ENCODE data around the gene PAK1IP1. TPM values are rescaled to one million over a fixed set of nuclear protein-coding genes. Genes with fewer than 3 reads are reported as not detected.

PAK1IP1 gene
- total RNA-seq, 2 experiments from 2014 or later, result 34.2 to 35.5 TPM

DNA sequence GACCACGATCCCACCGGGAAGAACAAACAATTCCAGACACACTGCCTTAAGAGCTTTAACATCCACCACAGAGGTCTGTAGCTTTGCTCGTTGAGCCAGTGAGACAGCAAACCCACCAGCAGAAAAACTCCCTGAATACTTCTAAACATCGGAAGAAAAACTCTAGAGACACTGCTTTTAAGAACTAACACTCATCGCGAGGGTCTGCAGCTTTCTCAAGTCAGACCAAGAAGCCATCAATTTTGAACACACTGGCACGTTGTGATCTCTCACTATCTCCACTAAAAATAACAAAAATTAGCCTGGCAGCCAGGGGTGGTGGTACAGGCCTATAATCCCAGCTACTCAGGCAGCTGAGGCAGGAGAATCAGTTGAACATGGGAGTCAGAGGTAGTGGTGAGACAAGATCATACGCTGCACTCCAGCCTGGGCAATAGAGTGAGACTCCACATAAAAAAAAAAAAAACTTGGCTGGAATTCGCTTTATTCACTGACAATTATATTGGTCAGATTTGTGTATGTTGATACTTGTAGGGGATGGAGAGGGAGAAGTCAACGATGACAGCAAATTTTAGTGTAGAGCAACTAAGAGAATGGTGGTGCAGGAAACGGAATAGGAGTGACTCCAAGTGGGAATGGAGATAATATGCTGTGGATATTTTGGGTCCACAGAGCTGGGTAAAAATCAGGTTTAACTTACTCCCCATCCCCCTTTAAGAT lies 27.2 kb downstream of the PAK1IP1 start:
- TF ChIP-seq CTCF (IDR thresholded peaks at IDR 0.05), result no peak
- CTCF ChIA-PET, result interaction anchor here (0.8 to 2.4 kb wide), 2 partner anchors 14 to 212 kb away, joined by 3 to 6 read pairs; no protein-coding TSS in a partner anchor
- ATAC-seq (no peak), DNase-seq (peak; percentile 11)
- H3K4me1 Mint-ChIP-seq (ENCODE audit: low read depth), result peaks cover 43% of the 10 kb centered on the region
- peak overlapping the region; percentile 91 for H3K4me3 Mint-ChIP-seq
- peaks cover 23% of the 10 kb centered on the region for H3K36me3 Mint-ChIP-seq (ENCODE audit: low read depth)
- intact Hi-C loops (cut with micrococcal nuclease), result no loop called here
- H3K27ac Mint-ChIP-seq, result peak overlapping the region; percentile 92
- H3K27me3 Mint-ChIP-seq, result no peaks in the 10 kb centered on the region
- POLR2A ChIA-PET, result interaction anchor here (0.7 to 3.2 kb wide), 5 partner anchors 17 to 117 kb away, joined by 3 to 21 read pairs (median 4); partner anchors contain the start of genes C6orf52, MAK, PAK1IP1 and TMEM14B
- peaks cover 17% of the 10 kb centered on the region for H3K9me3 Mint-ChIP-seq

- intact Hi-C loops (cut with micrococcal nuclease), result no loop called here
- Mint-ChIP-seq H3K4me3 (peak overlapping the region; percentile 91), H3K27ac (peak overlapping the region; percentile 92), H3K9me3 (peaks cover 17% of the 10 kb centered on the region), H3K36me3 (ENCODE audit: low read depth) (peaks cover 26% of the 10 kb centered on the region), H3K4me1 (ENCODE audit: low read depth) (peaks cover 45% of the 10 kb centered on the region), H3K27me3 (no peaks in the 10 kb centered on the region)
- DNase-seq (no peak), ATAC-seq (no peak)
- ChIA-PET CTCF (interaction anchor here (2.4 kb wide), 1 partner anchor 212 kb away, joined by 6 read pairs; no protein-coding TSS in a partner anchor), POLR2A (interaction anchor here (1.5 to 3.2 kb wide), 3 partner anchors 17 to 27 kb away, joined by 4 to 21 read pairs (median 20); partner anchors contain the start of genes C6orf52, PAK1IP1 and TMEM14B)
- no peak for TF ChIP-seq CTCF (IDR thresholded peaks at IDR 0.05)
Observed at GRCh38 chr6:10722570-10722819, 27.7 kb downstream of the PAK1IP1 start.

- peaks cover 45% of the 10 kb centered on the region for H3K4me1 Mint-ChIP-seq (ENCODE audit: low read depth)
- H3K27me3 Mint-ChIP-seq, result no peaks in the 10 kb centered on the region
- intact Hi-C loops (cut with micrococcal nuclease), result no loop called here
- ChIA-PET POLR2A (interaction anchor here (1.5 to 3.2 kb wide), 3 partner anchors 18 to 27 kb away, joined by 4 to 21 read pairs (median 20); partner anchors contain the start of genes C6orf52, PAK1IP1 and TMEM14B), CTCF (interaction anchor here (1.1 kb wide), 1 partner anchor 245 kb away, joined by 4 read pairs; no protein-coding TSS in a partner anchor)
- H3K4me3 Mint-ChIP-seq, result peak within 1 kb of the TSS; percentile 91
- TF ChIP-seq CTCF (IDR thresholded peaks at IDR 0.05), result no peak
- peak; percentile 93 for DNase-seq
- peaks cover 29% of the 10 kb centered on the region for H3K36me3 Mint-ChIP-seq (ENCODE audit: low read depth)
- H3K27ac Mint-ChIP-seq, result peak within 1 kb of the TSS; percentile 92
- H3K9me3 Mint-ChIP-seq, result peaks cover 14% of the 10 kb centered on the region
- ATAC-seq, result peak; percentile 93
Observed at GRCh38 chr6:10722820-10723566, 28.2 kb downstream of the PAK1IP1 start, which contains the start of gene TMEM14C. Gene TMEM14C (plus strand): TSS chr6:10723070. CDS start chr6:10724614, 1,544 bp downstream.

DNA sequence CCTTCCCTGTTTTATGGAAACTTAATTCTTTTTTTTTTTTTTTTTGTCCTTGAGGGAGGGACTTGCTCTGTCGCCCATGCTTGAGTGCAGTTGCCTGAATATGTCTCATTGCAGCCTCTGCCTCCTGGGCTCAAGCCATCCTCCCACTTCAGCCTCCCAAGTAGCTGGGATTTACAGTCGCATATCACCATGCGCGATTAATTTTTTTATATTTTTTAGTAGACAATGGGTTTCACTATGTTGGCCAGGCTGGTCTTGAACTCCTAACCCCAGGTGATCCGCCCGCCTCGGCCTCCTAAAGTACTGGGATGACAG lies 28.8 kb downstream of the PAK1IP1 start:
- no peak for TF ChIP-seq CTCF (IDR thresholded peaks at IDR 0.05)
- ATAC-seq, result no peak

More for the DNA sequence above, 28.8 kb downstream of the PAK1IP1 start:
- Mint-ChIP-seq H3K27me3 (no peaks in the 10 kb centered on the region), H3K36me3 (ENCODE audit: low read depth) (peaks cover 30% of the 10 kb centered on the region), H3K9me3 (peaks cover 12% of the 10 kb centered on the region), H3K4me1 (ENCODE audit: low read depth) (peaks cover 45% of the 10 kb centered on the region), H3K27ac (peak overlapping the region; percentile 92), H3K4me3 (peak overlapping the region; percentile 91)
- intact Hi-C loops (cut with micrococcal nuclease), result no loop called here
- ChIA-PET CTCF (interaction anchor here (1.1 kb wide), 1 partner anchor 245 kb away, joined by 4 read pairs; no protein-coding TSS in a partner anchor), POLR2A (interaction anchor here (1.2 to 3.2 kb wide), 2 partner anchors 25 to 28 kb away, joined by 7 to 20 read pairs; partner anchors contain the start of genes C6orf52, PAK1IP1 and TMEM14B)
- no peak for DNase-seq
